HG02588 (cell line): ENCODE measurements around the gene BMPR1A.
"Not testable (repeated sequence)": the region's sequence is repeated elsewhere in the genome, so short reads cannot be mapped to it uniquely, and the experiment has no call there.

Source experiments
- ATAC-seq: cut with Tn5 transposase; IDR thresholded peaks from one replicate; pipeline ENCODE4 v1.9.1; 2021; ENCODE audit warnings: mild to moderate bottlenecking, moderate library complexity; ENCODE audit not compliant: unreplicated experiment

The BMPR1A gene

DNA sequence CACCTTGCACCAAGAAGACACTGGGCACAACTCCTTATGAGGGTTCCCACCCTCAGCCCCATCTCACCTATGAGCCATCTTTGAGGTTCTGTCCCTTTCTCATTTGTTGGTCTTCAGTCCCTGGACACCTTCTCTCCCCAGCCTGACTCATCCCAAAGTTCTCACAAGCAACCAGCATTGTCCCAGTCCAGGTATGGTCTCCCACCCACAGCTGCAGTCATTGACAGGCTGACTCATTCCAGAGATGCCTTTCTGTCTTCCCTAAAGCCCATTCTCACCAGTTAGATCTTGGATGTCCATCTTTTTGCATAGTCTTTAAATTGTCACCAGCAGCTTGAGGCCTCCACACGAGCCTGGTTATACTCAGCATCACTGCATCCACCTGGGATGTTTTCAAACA, 26.7 kb upstream of the BMPR1A start:
- ATAC-seq = no peak

GRCh38 chr10:86730227-86730626, 26.2 kb upstream of the BMPR1A start:
- ATAC-seq = no peak

- ATAC-seq = no peak
Observed at GRCh38 chr10:86732771-86733170, 23.6 kb upstream of the BMPR1A start.

DNA sequence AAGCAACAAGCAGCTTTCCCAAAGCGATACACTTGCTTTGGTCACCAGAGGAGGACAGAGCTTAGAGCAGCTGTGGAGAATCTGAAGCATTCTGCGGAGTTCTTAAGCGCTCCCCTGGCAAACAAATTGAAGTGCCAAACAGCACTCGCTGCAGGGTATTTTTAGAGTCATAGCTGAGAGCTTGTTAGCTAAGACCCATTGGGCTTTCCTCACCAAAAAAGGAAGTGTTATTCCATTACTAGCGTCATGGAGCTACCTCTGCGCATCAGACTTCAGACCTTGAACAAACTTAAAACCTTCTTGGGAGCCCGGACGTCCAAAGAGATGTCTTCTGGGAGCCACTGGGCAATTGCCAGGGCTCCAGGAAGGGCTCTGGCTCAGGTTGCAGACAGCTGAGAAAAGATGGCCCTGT, 23.2 kb upstream of the BMPR1A start:
- no peak for ATAC-seq

DNA sequence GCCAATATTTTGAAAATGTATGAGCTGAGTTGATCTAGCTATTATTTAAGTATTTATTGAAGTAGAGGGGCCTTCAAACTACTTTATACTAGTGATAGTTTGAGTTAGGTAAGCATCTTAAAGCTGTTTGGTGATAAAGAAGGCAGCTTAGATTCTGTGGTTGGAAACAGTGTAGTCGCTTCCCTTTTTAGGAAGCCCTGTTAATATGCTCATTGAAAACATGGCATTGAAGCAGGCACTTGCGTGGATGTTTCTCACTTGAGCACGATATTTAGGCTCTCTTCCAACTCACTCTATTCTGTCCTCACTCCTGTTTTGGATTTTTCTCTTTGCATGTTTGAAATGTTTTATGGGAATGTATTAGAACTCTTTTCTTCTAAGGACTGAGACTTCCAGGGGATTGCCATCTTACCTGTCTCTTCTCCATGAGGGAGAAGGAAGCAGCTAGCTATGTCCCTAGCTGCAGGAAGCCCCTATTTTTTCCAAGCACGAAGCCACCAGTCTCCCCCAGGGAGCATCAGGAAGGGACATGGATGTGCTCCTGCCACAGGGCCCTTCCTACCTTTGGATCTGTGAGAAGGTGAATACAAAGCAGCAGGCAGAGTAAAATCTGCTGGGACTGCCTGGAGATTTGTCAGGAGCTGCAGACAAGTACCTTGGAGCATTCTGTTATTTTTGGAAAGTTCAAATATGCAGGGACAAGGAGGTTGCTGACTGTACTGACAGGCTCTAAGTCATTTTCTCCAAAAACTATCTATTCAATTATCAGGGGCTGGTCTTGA, 22.0 kb upstream of the BMPR1A start:
- ATAC-seq = no peak

DNA sequence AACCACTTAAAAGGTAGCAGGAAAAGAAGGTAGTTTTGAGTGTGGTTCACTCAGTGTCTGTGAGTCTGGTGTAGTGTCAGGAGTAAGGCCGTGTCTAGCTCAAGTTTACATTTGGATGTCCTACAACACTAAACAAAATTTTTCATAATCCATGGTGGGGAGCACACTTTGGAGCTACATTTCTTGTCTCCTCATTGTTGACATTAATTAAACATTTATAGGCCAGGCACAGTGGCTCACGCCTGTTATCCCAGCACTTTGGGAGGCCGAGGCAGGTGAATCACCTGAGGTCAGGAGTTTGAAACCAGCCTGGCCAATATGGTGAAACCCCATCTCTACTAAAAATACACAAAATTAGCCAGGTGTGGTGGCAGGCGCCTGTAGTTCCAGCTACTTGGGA, 21.1 kb upstream of the BMPR1A start:
- ATAC-seq = not testable (repeated sequence)

GRCh38 chr10:86742230-86742629, 14.2 kb upstream of the BMPR1A start:
- no peak for ATAC-seq

GRCh38 chr10:86744067-86744725, 12.2 kb upstream of the BMPR1A start:
- ATAC-seq = no peak

DNA sequence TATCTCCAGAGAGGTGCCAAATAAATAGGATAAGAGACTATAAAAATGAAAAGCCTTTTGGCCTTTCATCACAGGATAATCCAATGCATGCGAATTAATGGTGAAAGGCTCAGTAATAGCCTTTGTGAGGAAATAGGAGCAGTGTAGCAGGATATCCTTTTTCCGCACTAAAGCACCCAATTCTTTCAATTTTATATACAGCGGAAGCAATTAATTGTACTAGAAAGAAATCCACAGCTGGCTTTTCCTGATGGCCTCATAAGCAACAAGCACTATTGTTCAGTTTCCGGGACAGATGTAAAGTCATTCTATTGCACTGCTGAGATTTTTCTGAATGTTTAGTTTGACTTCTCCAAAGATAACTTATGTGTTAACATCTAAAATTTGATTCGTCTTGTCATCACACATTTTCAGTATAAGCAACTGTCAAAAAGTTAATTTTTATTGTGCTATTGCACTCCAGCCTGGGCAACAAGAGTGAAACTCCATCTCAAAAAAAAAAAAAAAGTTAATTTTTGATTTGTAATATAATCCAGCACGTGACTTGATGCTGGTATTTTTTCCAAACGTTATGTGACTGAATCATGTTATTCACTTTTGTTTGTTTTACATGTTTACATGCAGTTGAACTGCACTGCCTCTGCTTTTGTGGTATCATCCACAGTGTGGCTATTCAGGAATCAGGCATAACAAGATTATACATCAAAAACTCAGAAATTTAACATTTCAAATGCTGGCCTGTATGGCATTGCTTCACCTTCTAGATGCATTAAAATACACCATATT, 8.4 kb upstream of the BMPR1A start:
- ATAC-seq = no peak

DNA sequence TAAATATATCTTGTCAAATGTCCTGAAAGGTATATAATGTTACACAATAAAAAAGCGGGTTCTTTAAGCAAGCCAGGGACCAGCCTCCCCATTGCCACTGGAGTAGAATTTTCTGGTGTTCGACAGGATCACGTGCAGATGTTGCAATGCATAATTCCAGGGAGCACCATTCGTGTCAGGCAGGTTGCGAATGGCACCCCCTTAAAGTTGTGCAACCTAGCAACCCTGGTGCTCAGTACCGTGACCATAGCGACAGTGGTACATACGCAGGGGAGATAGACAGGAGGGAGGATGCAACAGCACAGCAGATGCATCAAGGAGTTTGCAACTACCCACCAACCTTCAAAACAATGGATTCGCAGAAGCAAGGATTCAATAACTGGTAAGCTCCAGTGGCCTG, 6.6 kb upstream of the BMPR1A start:
- no peak for ATAC-seq

DNA sequence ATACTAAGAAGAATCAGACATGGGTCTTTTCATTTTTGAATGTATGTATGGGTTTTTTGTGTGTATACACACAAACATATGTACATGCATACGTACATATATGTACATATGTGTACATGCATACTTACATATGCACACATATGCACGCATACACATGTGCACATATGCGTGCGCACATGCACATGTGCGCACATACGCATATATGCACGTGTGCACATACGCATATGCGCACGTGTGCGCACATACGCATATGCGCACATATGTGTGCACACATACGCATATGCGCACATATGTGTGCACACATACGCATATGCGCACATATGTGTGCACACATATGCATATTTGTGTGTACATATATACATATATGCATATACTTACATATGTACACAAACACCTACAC, 4.9 kb upstream of the BMPR1A start:
- no peak for ATAC-seq

- ATAC-seq = no peak
Observed at GRCh38 chr10:86752311-86752710, 4.1 kb upstream of the BMPR1A start.

GRCh38 chr10:86753051-86753450, 3.4 kb upstream of the BMPR1A start:
- no peak for ATAC-seq

GRCh38 chr10:86753638-86754434, 2.6 kb upstream of the BMPR1A start:
- ATAC-seq = no peak

- ATAC-seq = no peak
Observed at GRCh38 chr10:86755454-86755739, 1.0 kb upstream of the BMPR1A start.

- peak; percentile 85 for ATAC-seq
Observed at GRCh38 chr10:86755740-86756510, 494 bp upstream of the BMPR1A start.

DNA sequence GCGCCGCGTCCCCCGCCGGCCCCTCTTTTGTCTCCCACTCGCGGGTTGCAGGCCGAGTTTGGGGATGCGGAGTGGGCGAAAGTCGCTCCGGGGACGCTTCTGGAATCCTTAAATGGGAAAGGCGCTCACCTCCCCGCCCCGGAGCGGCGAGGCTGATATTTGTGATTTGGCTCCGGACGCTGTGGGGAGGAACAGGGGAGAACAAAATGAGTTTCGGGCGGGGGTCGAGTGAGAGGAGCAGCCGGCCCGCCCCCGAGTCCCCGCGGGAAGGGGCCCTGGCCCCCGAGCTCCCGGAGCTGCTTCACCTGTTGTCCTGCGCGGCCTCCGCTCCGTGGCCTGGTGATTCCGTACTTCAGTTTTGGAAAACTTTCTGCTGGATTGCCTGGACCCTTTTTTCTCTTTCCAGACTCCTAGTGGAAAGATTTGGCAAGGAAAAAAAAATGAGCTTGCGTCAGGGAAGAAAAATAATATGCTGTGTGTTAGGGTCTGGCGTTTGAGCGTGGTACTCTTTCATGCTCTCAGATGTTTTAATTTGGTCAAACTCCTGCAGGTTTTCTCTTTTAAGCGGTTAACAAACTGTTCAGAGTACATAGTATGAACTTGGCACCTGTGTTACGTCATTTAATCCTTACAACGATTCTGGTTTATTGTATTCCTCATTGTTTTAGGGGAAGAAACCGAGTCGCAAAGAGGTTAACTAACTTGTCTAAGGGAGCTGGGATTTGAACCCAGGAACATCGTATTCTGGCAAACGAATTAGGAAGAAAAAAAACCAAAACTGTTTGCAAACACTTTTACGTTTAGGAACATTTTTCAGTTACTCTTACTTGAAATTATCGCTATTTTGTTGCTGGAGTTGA, 924 bp downstream of the BMPR1A start:
- ATAC-seq = no peak

- no peak for ATAC-seq
Observed at GRCh38 chr10:86758189-86759072, 2.0 kb downstream of the BMPR1A start.
